Astrocyte (in vitro differentiated cells and primary cell): ENCODE results near the gene GREB1L.

Experiments
- EZH2 ChIP-seq: IDR thresholded peaks from 2 replicates; pipeline ENCODE4 v1.6.1; 2012; ENCODE audit warnings: mild to moderate bottlenecking, low read length, inconsistent platforms; ENCODE audit not compliant: insufficient read depth
- TF ChIP-seq, protein P1 (sequence below): IDR thresholded peaks from 2 replicates; pipeline ENCODE4 v1.5.1; 2011; ENCODE audit warnings: low read depth, mild to moderate bottlenecking, inconsistent platforms, low read length, moderate library complexity; ENCODE audit not compliant: insufficient read depth

DNA sequence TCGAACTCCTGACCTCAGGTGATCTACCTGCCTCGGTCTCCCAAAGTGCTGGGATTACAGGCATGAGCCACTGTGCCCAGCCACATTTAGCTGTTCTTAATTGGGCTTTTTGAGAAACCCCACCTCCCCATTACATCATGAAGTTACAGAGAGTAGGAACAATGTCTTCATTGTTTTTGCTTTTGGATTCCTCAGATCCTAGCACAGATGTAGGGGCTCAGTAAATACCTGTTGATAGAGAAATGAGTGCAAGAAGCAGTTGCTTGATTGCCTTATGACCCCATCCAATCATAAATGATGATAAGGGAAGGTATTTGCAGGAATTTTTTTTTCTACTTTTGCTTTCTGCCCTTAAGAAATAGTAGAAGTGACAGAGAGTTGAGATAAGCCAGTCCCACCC, 25.4 kb downstream of the GREB1L start:
- TF ChIP-seq, protein P1, sequence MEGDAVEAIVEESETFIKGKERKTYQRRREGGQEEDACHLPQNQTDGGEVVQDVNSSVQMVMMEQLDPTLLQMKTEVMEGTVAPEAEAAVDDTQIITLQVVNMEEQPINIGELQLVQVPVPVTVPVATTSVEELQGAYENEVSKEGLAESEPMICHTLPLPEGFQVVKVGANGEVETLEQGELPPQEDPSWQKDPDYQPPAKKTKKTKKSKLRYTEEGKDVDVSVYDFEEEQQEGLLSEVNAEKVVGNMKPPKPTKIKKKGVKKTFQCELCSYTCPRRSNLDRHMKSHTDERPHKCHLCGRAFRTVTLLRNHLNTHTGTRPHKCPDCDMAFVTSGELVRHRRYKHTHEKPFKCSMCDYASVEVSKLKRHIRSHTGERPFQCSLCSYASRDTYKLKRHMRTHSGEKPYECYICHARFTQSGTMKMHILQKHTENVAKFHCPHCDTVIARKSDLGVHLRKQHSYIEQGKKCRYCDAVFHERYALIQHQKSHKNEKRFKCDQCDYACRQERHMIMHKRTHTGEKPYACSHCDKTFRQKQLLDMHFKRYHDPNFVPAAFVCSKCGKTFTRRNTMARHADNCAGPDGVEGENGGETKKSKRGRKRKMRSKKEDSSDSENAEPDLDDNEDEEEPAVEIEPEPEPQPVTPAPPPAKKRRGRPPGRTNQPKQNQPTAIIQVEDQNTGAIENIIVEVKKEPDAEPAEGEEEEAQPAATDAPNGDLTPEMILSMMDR: no peak
- TF ChIP-seq EZH2: no peak
